ENCODE data around the gene SSNA1.

- no peak for TF ChIP-seq CTCF (IDR thresholded peaks at IDR 0.05; ENCODE audit: borderline replicate concordance, extremely low read depth, low read length, poor library complexity, severe bottlenecking)
- no peak for TF ChIP-seq EZH2 (IDR thresholded peaks at IDR 0.05; ENCODE audit: borderline replicate concordance, low read depth, low read length, severe bottlenecking)
These were observed 31.7 kb upstream of the SSNA1 start for GRCh38 chr9:137156567-137157375.

All from DND-41 (cell line).